GF-D8 (cell line): ENCODE measurements around the gene NFKBIZ.

Experiments used
- DNase-seq: peaks from one replicate; lab custom pipeline; 2025; lab: John Stamatoyannopoulos, UW

NFKBIZ gene

GRCh38 chr3:101825904-101826445 is 23.3 kb upstream of the NFKBIZ start:
- no peak for DNase-seq

GRCh38 chr3:101827211-101828174 is 21.8 kb upstream of the NFKBIZ start:
- DNase-seq, result peak; percentile 55

- no peak for DNase-seq
Observed at GRCh38 chr3:101828276-101828675, 21.0 kb upstream of the NFKBIZ start.

GRCh38 chr3:101828691-101829436 is 20.4 kb upstream of the NFKBIZ start:
- DNase-seq, result no peak

GRCh38 chr3:101829437-101829830 is 19.9 kb upstream of the NFKBIZ start:
- DNase-seq, result no peak

GRCh38 chr3:101829874-101830273 is 19.4 kb upstream of the NFKBIZ start:
- no peak for DNase-seq

- DNase-seq, result no peak
Observed at GRCh38 chr3:101833446-101833974, 15.8 kb upstream of the NFKBIZ start.

- DNase-seq, result no peak
Observed at GRCh38 chr3:101835676-101836075, 13.6 kb upstream of the NFKBIZ start.

- no peak for DNase-seq
Observed at GRCh38 chr3:101836160-101836559, 13.2 kb upstream of the NFKBIZ start.

- DNase-seq, result peak; percentile 65
Observed at GRCh38 chr3:101836652-101837598, 12.4 kb upstream of the NFKBIZ start.

- no peak for DNase-seq
Observed at GRCh38 chr3:101838691-101839090, 10.6 kb upstream of the NFKBIZ start.

GRCh38 chr3:101840066-101840465 is 9.2 kb upstream of the NFKBIZ start:
- no peak for DNase-seq

GRCh38 chr3:101842245-101842934 is 6.9 kb upstream of the NFKBIZ start:
- no peak for DNase-seq

- no peak for DNase-seq
Observed at GRCh38 chr3:101842935-101843330, 6.4 kb upstream of the NFKBIZ start.

GRCh38 chr3:101845425-101845824 is 3.9 kb upstream of the NFKBIZ start:
- DNase-seq, result no peak

GRCh38 chr3:101846709-101847108 is 2.6 kb upstream of the NFKBIZ start:
- DNase-seq, result no peak

- DNase-seq, result peak; percentile 39
Observed at GRCh38 chr3:101847328-101847727, 2.0 kb upstream of the NFKBIZ start.

- no peak for DNase-seq
Observed at GRCh38 chr3:101848326-101848725, 988 bp upstream of the NFKBIZ start.

GRCh38 chr3:101849714-101850245 is 466 bp downstream of the NFKBIZ start:
- DNase-seq, result peak; percentile 20

- peak; percentile 62 for DNase-seq
Observed at GRCh38 chr3:101850246-101851051, 1.1 kb downstream of the NFKBIZ start.
